Measurements from ENCODE around the gene ATP12A.

The ATP12A gene

GRCh38 chr13:24740014-24740890 is 60.0 kb downstream of the ATP12A start:
- intact Hi-C loops (cut with DNase I; ENCODE audit: low total_unique reads) = no loop called here
- H3K4me1 ChIP-seq = no peaks in the 10 kb centered on the region
- no peaks in the 10 kb centered on the region for H3K36me3 ChIP-seq
- no peak overlapping the region for H3K27ac ChIP-seq
- DNase-seq = no peak
- no peak overlapping the region for H3K4me3 ChIP-seq
- peaks cover 0 to 16% of the 10 kb centered on the region in 2 donors for H3K27me3 ChIP-seq
- no peak for TF ChIP-seq CTCF (IDR thresholded peaks at IDR 0.05)
- no peaks in the 10 kb centered on the region for H3K9me3 ChIP-seq

GRCh38 chr13:24741016-24741662 is 60.9 kb downstream of the ATP12A start:
- intact Hi-C loops (cut with DNase I; ENCODE audit: low total_unique reads) = no loop called here
- H3K27me3 ChIP-seq = peaks cover 0 to 25% of the 10 kb centered on the region in 2 donors
- H3K4me1 ChIP-seq = peaks cover 0 to 6% (median 4%) of the 10 kb centered on the region in 4 donors
- no peak overlapping the region for H3K4me3 ChIP-seq
- H3K27ac ChIP-seq = no peak overlapping the region
- no peaks in the 10 kb centered on the region for H3K36me3 ChIP-seq
- TF ChIP-seq CTCF (IDR thresholded peaks at IDR 0.05) = no peak
- H3K9me3 ChIP-seq = no peaks in the 10 kb centered on the region
- DNase-seq = no peak

- no peaks in the 10 kb centered on the region for H3K36me3 ChIP-seq
- TF ChIP-seq CTCF (IDR thresholded peaks at IDR 0.05) = no peak
- no peaks in the 10 kb centered on the region for H3K9me3 ChIP-seq
- H3K4me1 ChIP-seq = peaks cover 0 to 13% (median 10%) of the 10 kb centered on the region in 4 donors
- no peak overlapping the region for H3K27ac ChIP-seq
- peaks cover 0 to 31% of the 10 kb centered on the region in 2 donors for H3K27me3 ChIP-seq
- intact Hi-C loops (cut with DNase I; ENCODE audit: low total_unique reads) = no loop called here
- no peak for DNase-seq
- no peak overlapping the region for H3K4me3 ChIP-seq
These were observed 61.6 kb downstream of the ATP12A start for GRCh38 chr13:24741791-24742190.

- H3K36me3 ChIP-seq = no peaks in the 10 kb centered on the region
- H3K27ac ChIP-seq = no peak overlapping the region
- no peaks in the 10 kb centered on the region for H3K9me3 ChIP-seq
- peaks cover 0 to 36% of the 10 kb centered on the region in 2 donors for H3K27me3 ChIP-seq
- TF ChIP-seq CTCF (IDR thresholded peaks at IDR 0.05) = no peak
- DNase-seq = no peak
- H3K4me3 ChIP-seq = no peak overlapping the region
- intact Hi-C loops (cut with DNase I; ENCODE audit: low total_unique reads) = no loop called here
- peaks cover 0 to 18% (median 14%) of the 10 kb centered on the region in 4 donors for H3K4me1 ChIP-seq
These were observed 62.1 kb downstream of the ATP12A start for GRCh38 chr13:24742294-24742693.

GRCh38 chr13:24742977-24743376 is 62.8 kb downstream of the ATP12A start:
- Histone ChIP-seq H3K9me3 (no peaks in the 10 kb centered on the region), H3K4me3 (no peak overlapping the region), H3K4me1 (peaks cover 0 to 25% (median 19%) of the 10 kb centered on the region in 4 donors), H3K36me3 (no peaks in the 10 kb centered on the region), H3K27ac (no peak overlapping the region), H3K27me3 (peaks cover 0 to 43% of the 10 kb centered on the region in 2 donors)
- DNase-seq = no peak
- TF ChIP-seq CTCF (IDR thresholded peaks at IDR 0.05) = no peak
- intact Hi-C loops (cut with DNase I; ENCODE audit: low total_unique reads) = no loop called here

Measured in tibial artery (tissue), 4 donors.